Bronchial epithelial cell (primary cell): ENCODE results near the gene UBE2M. TPM values are rescaled to one million over a fixed set of nuclear protein-coding genes. Genes with fewer than 3 reads are reported as not detected.

Experiments used
- DNase-seq: peaks from one replicate; pipeline ENCODE4 v3.0.0-alpha.2; 2010; ENCODE audit warnings: low read depth
- FAIRE-seq: peaks from 2 replicates; lab custom pipeline; 2011; peaks lifted over from hg19 to GRCh38; lab: Jason Lieb, UNC
- H3K27me3 ChIP-seq: 2 replicates; pipeline ENCODE4 v1.5.1; 2011; ENCODE audit warnings: low read length; ENCODE audit not compliant: control insufficient read depth, insufficient read depth
- H3K36me3 ChIP-seq: 2 replicates; pipeline ENCODE4 v1.5.1; 2011; ENCODE audit warnings: low read length; ENCODE audit not compliant: control insufficient read depth, insufficient read depth
- H3K4me3 ChIP-seq: 2 replicates; pipeline ENCODE4 v1.5.1; 2011; ENCODE audit warnings: mild to moderate bottlenecking, low read depth, low read length, control low read depth
- total RNA-seq: library from RNA; depleted of rRNA; stranded (reverse); fragments of >200 nt; gene quantifications from 2 replicates; pipeline ENCODE4 v1.2.1, GENCODE V29; 2014
- TF ChIP-seq, protein P1 (sequence below): IDR thresholded peaks from 2 replicates; pipeline ENCODE4 v1.5.1; 2011; ENCODE audit warnings: mild to moderate bottlenecking, moderate library complexity, low read length, control low read depth, inconsistent platforms; ENCODE audit not compliant: insufficient read depth, severe bottlenecking

Gene UBE2M
- total RNA-seq, 1 donor from 2014 or later, result 128 TPM

DNA sequence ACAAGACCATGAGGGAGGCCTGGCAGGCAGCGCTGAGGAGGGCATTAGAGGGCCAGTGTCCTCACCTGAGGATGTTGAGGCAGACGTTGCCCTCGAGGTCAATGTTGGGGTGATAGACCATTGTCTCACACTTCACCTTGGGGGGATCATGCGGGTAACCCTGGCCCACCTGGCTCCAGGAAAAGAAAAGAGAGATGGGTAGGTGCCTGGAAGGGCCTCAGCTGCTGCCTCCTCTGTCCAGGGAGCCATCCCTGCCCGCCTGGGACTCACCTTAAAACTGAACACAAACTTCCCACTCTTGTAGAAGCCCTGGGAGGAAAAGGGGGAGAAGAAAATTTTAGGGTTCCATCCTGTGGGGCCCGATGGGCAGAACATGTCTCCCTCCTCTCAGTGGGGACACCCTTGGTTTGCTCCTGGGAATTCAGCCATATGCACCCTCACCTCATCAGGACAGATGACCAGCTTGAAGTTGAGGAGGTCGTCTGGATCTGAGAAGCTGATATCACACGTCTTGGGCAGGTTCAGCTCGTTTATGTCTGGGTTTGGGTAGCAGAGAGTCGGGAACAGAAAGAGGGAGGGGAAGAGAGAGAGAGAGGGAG, 1.7 kb downstream of the UBE2M start:
- no peak for FAIRE-seq
- Histone ChIP-seq H3K36me3 (peaks cover 16% of the 10 kb centered on the region), H3K27me3 (no peaks in the 10 kb centered on the region), H3K4me3 (peak overlapping the region; percentile 89)
- no peak for DNase-seq
- TF ChIP-seq, protein P1, sequence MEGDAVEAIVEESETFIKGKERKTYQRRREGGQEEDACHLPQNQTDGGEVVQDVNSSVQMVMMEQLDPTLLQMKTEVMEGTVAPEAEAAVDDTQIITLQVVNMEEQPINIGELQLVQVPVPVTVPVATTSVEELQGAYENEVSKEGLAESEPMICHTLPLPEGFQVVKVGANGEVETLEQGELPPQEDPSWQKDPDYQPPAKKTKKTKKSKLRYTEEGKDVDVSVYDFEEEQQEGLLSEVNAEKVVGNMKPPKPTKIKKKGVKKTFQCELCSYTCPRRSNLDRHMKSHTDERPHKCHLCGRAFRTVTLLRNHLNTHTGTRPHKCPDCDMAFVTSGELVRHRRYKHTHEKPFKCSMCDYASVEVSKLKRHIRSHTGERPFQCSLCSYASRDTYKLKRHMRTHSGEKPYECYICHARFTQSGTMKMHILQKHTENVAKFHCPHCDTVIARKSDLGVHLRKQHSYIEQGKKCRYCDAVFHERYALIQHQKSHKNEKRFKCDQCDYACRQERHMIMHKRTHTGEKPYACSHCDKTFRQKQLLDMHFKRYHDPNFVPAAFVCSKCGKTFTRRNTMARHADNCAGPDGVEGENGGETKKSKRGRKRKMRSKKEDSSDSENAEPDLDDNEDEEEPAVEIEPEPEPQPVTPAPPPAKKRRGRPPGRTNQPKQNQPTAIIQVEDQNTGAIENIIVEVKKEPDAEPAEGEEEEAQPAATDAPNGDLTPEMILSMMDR, result no peak

DNA sequence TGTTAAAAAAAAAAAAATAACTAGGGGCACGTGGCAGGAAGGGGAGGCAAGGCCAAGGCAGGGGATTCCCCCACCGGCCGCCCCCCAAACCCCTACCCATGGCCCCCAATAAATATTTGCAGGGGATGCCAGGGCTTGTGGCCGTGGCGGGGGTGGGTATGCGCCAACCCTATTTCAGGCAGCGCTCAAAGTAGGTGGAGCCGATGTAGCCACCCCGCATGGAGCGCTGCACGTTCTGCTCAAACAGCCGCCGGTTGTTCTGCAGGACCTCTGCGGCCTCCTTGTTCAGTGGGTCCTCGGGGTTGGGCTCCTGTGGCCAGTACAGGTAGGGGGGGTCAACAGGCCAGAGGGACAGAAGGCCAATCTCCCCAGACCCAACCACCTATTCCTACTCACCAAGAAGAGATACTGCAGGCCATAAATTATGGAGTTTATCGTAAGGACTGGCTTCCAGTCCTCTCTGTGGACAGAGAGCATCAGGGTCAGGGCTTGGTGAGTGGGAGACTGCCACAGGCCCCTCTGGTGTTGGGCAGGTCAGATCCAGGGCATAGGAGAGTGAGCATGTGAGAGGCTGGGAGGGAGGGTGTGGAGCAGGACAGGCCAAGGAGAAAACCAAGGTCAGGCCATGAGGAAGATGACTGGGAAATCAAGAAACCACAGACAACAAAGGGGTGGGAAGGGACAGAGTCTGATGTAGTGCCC, 2.3 kb downstream of the UBE2M start:
- H3K36me3 ChIP-seq, result peaks cover 17% of the 10 kb centered on the region
- H3K4me3 ChIP-seq, result no peak overlapping the region
- H3K27me3 ChIP-seq, result no peaks in the 10 kb centered on the region
- no peak for FAIRE-seq
- TF ChIP-seq, protein P1, result no peak
- DNase-seq, result no peak

DNA sequence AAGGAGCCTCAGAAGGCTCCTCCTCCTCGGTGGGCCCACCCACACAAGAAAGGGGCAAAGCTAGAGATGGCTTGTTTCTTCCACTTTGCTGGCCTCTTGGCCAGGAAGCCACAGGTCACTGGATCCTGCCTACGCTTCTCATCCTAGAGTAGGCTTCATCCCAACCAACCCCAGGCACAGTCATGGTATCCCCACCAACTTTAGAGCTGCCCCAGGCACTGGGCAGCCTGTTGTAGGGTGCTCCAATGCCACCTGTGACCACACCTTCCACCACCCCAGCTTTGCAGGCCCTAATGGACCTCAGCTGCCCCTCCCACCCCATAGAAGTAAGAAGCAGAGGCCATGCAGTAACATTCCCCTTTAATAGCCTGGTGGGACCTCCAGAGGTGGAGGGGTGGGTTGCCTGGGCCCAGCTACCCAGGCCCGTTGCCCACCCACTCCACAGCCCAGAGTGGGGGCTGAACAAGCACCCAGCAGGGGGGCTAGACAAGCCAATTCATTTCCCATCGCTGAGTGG, 3.0 kb downstream of the UBE2M start:
- H3K36me3 ChIP-seq, result peaks cover 22% of the 10 kb centered on the region
- TF ChIP-seq, protein P1, result no peak
- H3K27me3 ChIP-seq, result no peaks in the 10 kb centered on the region
- no peak for FAIRE-seq
- no peak for DNase-seq
- H3K4me3 ChIP-seq, result peak overlapping the region; percentile 91

DNA sequence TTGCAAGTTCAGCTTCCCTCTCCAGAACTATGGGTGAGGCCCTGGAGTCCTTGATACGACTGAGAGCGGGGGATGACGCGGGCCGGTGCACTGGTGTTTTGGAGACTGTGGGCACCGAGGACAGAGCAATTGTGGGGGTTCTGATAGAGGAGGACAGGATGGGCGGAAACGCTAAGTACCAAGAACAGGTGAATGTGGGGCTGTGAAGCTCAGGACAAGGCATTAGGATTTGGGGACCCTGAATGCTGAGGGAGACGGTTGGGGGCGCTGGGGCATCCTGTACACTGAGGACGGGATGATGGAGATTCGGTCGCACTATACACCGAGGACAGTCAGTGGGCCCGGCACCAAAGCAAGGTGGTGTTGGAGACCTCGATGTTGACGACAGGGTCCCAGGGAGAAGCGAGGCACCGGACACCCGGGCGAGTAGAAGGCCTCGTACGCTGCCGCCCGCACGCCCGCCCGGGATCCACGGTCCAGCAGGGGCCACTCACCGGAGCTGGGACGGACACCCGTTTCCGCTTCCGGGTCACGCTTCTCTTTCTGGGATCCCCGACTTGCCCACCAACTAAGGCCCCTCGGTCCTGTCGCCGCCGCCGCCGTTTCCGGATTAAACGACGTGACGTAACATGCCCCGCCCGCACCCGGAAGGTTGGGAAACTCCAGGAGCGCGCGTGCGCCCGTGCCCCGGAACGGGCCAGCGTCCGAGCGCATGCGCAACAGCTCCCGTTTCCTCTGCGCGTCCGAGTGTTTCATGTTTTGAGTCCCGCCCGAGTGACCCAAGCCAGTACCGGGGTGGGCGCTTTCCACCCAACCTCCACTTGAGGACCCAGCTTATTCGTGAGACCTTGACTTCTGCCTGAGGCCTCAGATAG, 3.7 kb downstream of the UBE2M start, which contains the start of gene CHMP2A:
Gene CHMP2A (minus strand): TSS at position 612 of the 875 bp plus-strand sequence. CDS start 893 bp downstream, outside the sequence.
- no peak for FAIRE-seq
- H3K27me3 ChIP-seq, result no peaks in the 10 kb centered on the region
- H3K4me3 ChIP-seq, result peak within 1 kb of the TSS; percentile 91
- H3K36me3 ChIP-seq, result peaks cover 28% of the 10 kb centered on the region
- DNase-seq, result peak; percentile 81
- TF ChIP-seq, protein P1, result no peak

DNA sequence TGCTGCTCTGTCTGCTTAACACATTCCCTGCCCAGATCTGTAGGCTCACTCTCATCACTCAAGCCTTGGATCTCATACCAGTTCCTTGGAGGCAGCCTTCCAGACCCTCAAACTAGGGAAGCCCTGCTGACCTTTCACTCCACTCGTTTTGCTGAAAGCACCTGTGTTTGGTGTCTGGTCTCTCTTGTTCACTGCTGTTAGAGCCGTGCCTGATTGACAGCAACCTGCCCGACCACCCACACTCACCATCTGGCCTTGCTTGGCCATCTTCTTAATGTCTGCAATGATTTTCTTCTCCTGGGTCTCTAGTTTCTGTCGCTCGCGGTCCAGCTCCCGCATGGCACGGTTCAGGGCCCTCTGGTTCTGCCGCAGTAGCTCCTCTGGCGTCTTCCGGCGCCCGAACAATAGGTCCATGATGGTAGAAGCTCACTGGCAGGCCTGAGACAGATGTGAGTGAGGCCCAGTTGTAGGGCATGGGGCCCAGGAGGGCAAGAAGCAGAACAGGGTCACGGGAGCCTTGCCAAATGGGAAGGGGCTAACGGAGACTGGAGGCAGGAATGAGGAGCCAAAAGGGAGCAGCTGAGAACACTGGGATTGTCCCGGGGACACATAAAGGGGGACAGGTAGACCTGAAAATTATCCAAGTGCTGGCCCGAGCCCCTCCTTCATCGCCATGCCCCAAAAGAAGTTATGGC, 4.5 kb downstream of the UBE2M start:
- TF ChIP-seq, protein P1, result no peak
- peaks cover 33% of the 10 kb centered on the region for H3K36me3 ChIP-seq
- H3K27me3 ChIP-seq, result no peaks in the 10 kb centered on the region
- DNase-seq (no peak), FAIRE-seq (no peak)
- peak overlapping the region; percentile 91 for H3K4me3 ChIP-seq
